T-cell (primary cell): ENCODE measurements around the gene SPATS2. TPM values are rescaled to one million over a fixed set of nuclear protein-coding genes. Genes with fewer than 3 reads are reported as not detected.

Experiments used
- ATAC-seq, 4 experiments: fragments of 200-7000 bp in 3 of 4; fragments of 150-1000 bp in 1 of 4; cut with Tn5 transposase; replicated peaks in 1 of 4; 1 replicate in 3 of 4; 2 replicates in 1 of 4; pipeline ENCODE4 v1.10.0; 2021; ENCODE audit warnings: moderate library complexity in 3 of 4, mild to moderate bottlenecking in 2 of 4, moderate number of reproducible peaks in 1 of 4
- CTCF ChIA-PET, 2 donors: fragments of 300-600 bp; sonication (Branson Sonifier 250); formaldehyde crosslinking; loops; one replicate each; lab custom pipeline; 2022; ENCODE audit warnings: antibody characterized with exemption in 2 of 2; lab: Charles Lee
- POLR2A ChIA-PET, 2 donors: fragments of 300-600 bp; sonication (Branson Sonifier 250); formaldehyde crosslinking; loops; one replicate each; lab custom pipeline; 2022; ENCODE audit warnings: antibody characterized with exemption in 2 of 2; lab: Charles Lee
- DNase-seq, 35 experiments: peaks; one replicate each; pipeline versions ENCODE4 v3.0.0 to v3.0.0-alpha.2; 2013 to 2023
- H3K27ac ChIP-seq: one replicate; pipeline ENCODE4 v1.5.1; 2013; ENCODE audit warnings: low read length
- H3K27me3 ChIP-seq, 2 experiments: replicated peaks in 1 of 2; 1 replicate in 1 of 2; 2 replicates in 1 of 2; pipeline versions ENCODE4 v1.6.1 to v1.7.0; 2013; ENCODE audit warnings: low read length in 1 of 2, mixed read lengths in 1 of 2; ENCODE audit not compliant: control insufficient read depth in 2 of 2, insufficient read depth in 2 of 2; ENCODE audit errors: extremely low read depth in 1 of 2
- H3K36me3 ChIP-seq, 2 donors: 1 replicate in 1 of 2; 2 replicates in 1 of 2; pipeline versions ENCODE4 v1.6.1 to v1.7.0; 2013; ENCODE audit warnings: low read length in 1 of 2; ENCODE audit not compliant: control insufficient read depth in 2 of 2, insufficient read depth in 1 of 2; ENCODE audit errors: extremely low read depth in 1 of 2
- H3K4me1 ChIP-seq, 2 experiments: 1 replicate in 1 of 2; 2 replicates in 1 of 2; pipeline versions ENCODE4 v1.6.1 to v1.7.0; 2013; ENCODE audit warnings: low read length in 2 of 2, mixed read lengths in 1 of 2; ENCODE audit not compliant: insufficient read depth in 2 of 2, control insufficient read depth in 1 of 2; ENCODE audit errors: extremely low read depth in 1 of 2
- H3K4me3 ChIP-seq, 2 donors: 1 replicate in 1 of 2; 2 replicates in 1 of 2; pipeline versions ENCODE4 v1.5.1 to v1.7.0; 2013; ENCODE audit warnings: mild to moderate bottlenecking in 2 of 2, low read length in 1 of 2, moderate library complexity in 1 of 2; ENCODE audit not compliant: control insufficient read depth in 1 of 2; ENCODE audit errors: extremely low read depth in 1 of 2
- H3K9me3 ChIP-seq: 2 replicates; pipeline ENCODE4 v1.7.0; 2013
- H3K27ac Mint-ChIP-seq, 2 donors: one replicate each; pipeline ENCODE4 v1.8.0; 2020 to 2021; ENCODE audit warnings: mild to moderate bottlenecking in 2 of 2, mixed read lengths in 2 of 2
- H3K27me3 Mint-ChIP-seq, 2 donors: one replicate each; pipeline ENCODE4 v1.8.0; 2021 to 2022; ENCODE audit warnings: mixed read lengths in 2 of 2
- H3K36me3 Mint-ChIP-seq: one replicate; pipeline ENCODE4 v1.8.0; 2021; ENCODE audit warnings: mixed read lengths
- H3K4me1 Mint-ChIP-seq, 3 donors: one replicate each; pipeline ENCODE4 v1.8.0; 2020 to 2022; ENCODE audit warnings: mixed read lengths in 3 of 3, mild to moderate bottlenecking in 1 of 3
- H3K4me3 Mint-ChIP-seq, 3 donors: one replicate each; pipeline ENCODE4 v1.8.0; 2020 to 2022; ENCODE audit warnings: mild to moderate bottlenecking in 3 of 3, mixed read lengths in 3 of 3, moderate library complexity in 3 of 3
- H3K9me3 Mint-ChIP-seq, 3 donors: one replicate each; pipeline ENCODE4 v1.8.0; 2020 to 2022; ENCODE audit warnings: mixed read lengths in 3 of 3
- WGBS: methylation state at CpG from one replicate; pipeline ENCODE4 v1.1.5; 2013; ENCODE audit warnings: missing lambda C conversion rate; ENCODE audit not compliant: insufficient coverage; 5-methylcytosine and 5-hydroxymethylcytosine counted together
- total RNA-seq, 35 experiments: library from RNA in 6 of 35; stranded (reverse) in 6 of 35; fragments of 120-200 nt in 1 of 35; gene quantifications; one replicate each; pipeline versions ENCODE4 v1.2.1 to v1.2.4 and lab custom pipeline; 2013 to 2026

Gene SPATS2
- total RNA-seq, 5 donors from 2014 or later (not counting 1 experiment from before 2014, with no cell fraction given): 5.4 to 11.4 (median 7.4) TPM

DNA sequence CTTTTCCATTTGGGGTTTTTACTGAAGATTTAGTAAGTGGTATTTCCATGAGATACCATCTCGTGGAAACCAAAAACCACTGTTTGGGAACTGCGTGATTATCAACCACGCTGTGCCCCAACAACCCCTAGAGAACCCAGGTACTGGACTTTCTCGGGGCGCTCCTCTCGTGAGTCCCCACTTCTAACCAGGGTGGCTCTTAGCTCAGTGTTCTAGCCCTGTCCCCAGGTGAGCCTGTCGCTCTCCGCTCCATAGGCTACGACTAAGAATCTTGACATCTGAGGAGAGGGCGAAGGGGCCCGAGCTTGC lies 200.0 kb downstream of the SPATS2 start:
- Histone ChIP-seq H3K4me3 (peak overlapping the region; percentile 71 to 97), H3K27me3 (no peaks in the 10 kb centered on the region), H3K9me3 (no peaks in the 10 kb centered on the region), H3K4me1 (peaks cover 16 to 51% of the 10 kb centered on the region in 2 experiments), H3K36me3 (peaks cover 5 to 28% of the 10 kb centered on the region in 2 donors), H3K27ac (peak overlapping the region; percentile 92)
- Mint-ChIP-seq H3K4me3 (peak overlapping the region; percentile 98 to 100 (median 99)), H3K27me3 (no peaks in the 10 kb centered on the region), H3K9me3 (no peaks in the 10 kb centered on the region), H3K36me3 (peaks cover 17% of the 10 kb centered on the region), H3K27ac (peak overlapping the region; percentile 99 to 100), H3K4me1 (peaks cover 54 to 71% (median 58%) of the 10 kb centered on the region in 3 donors)
- 2% methylated on average over 11 of the region's 11 CpGs for WGBS
- ChIA-PET CTCF (interaction anchor here in 1 of 2 donors (0.6 kb wide), 1 partner anchor 209 kb away, joined by 3 read pairs; no protein-coding TSS in a partner anchor), POLR2A (interaction anchor here in 1 of 2 donors (0.5 kb wide), 1 partner anchor 12 kb away, joined by 4 read pairs; no protein-coding TSS in a partner anchor)
- DNase-seq: peak in 1 of 35 experiments; percentile 11
- ATAC-seq: peak; percentile 8 to 14 (median 12)

DNA sequence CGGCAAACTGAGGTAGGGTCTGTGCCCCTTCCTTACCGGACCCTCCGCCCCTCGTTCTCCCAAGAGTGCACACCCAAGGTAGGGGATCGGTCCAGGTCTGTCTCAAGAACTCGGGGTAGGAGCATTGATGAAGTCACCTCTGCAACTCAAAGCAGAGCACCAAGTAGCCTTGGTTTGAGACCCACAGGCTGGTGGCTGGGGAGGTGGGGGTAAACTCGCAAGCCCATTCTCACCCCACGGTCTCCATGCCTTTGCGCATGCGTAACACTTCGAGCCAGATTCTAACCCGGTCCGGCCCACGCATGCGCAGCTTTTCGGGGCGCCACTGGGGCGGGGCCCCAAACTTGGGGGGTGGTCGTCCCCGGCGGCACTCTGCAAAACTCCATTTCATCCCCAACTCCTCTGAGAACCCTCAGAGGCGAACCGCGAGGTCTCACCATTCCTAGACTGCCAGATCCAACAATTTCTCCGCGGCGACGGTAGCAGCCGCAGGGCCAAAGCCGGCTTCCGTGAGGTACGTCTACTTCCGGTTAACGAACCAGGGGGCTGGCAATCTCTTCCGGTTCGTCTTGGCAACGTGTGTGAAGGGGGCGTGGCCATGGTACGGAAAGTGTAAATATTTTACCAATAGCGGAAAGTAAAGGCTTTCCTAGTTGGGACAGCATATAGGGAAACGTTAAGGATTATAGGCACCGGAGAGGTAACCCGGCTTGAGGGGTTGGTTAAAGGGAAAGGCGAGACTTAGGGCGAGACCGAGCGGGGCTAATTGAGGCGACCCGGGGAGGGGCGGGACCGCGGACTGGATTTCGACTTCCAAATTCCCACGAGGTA lies 200.6 kb downstream of the SPATS2 start, which contains the start of gene MCRS1:
Gene MCRS1 (minus strand): TSS at position 532 of the 831 bp plus-strand sequence. CDS start 1,411 bp downstream, outside the sequence.
- no peaks in the 10 kb centered on the region for H3K27me3 ChIP-seq
- 0% methylated on average over 47 of the region's 54 CpGs for WGBS
- ATAC-seq (peak; percentile 88 to 93 (median 90)), DNase-seq (peak; percentile 76 to 94 (median 85))
- Mint-ChIP-seq H3K4me1 (peaks cover 54 to 71% (median 58%) of the 10 kb centered on the region in 3 donors), H3K27me3 (no peaks in the 10 kb centered on the region), H3K36me3 (peaks cover 11% of the 10 kb centered on the region), H3K27ac (peak within 1 kb of the TSS; percentile 99 to 100), H3K9me3 (no peaks in the 10 kb centered on the region), H3K4me3 (peak within 1 kb of the TSS; percentile 98 to 100 (median 99))
- H3K4me3 ChIP-seq: peak within 1 kb of the TSS; percentile 71 to 97
- peak within 1 kb of the TSS; percentile 92 for H3K27ac ChIP-seq
- CTCF ChIA-PET: interaction anchor here in 1 of 2 donors (0.6 kb wide), 1 partner anchor 209 kb away, joined by 3 read pairs; no protein-coding TSS in a partner anchor
- H3K36me3 ChIP-seq: peaks cover 5 to 22% of the 10 kb centered on the region in 2 donors
- H3K9me3 ChIP-seq: no peaks in the 10 kb centered on the region
- POLR2A ChIA-PET: no interaction called here
- H3K4me1 ChIP-seq: peaks cover 16 to 51% of the 10 kb centered on the region in 2 experiments

DNA sequence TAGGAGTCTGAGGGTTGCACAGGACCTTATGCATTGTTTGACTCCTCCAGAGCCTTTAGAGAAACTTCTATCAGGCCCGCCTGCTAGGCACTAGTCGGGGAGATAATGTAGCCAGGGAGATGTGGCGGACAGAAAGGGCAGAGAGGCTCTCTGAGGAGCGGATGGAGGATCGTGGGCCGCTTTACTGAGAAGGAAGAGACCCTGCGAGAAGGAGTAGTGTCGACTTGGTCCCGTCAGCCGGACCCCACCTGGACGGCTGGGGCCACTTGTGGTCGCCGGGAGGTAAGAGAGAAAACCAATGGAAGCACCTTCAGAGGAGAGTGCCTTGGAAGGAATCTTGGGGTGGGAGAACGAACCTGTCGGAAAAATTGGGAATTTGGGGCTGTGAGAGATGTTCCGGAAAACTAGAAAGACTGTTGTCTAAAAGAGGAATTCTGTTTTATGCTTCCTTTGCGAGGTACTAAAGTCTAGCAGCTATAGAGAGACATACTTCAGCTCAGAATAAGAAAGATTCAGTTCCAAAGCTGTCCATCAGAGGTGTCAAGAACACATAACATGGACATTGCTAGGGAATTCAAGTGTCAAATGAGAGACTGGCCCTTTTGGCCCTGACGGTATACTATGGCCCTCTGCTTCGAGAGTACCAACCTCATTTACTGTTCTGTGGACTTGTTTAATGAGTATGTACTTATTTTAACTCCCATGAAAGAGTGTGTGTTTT lies 201.3 kb downstream of the SPATS2 start:
- Histone ChIP-seq H3K36me3 (peaks cover under 1 to 14% of the 10 kb centered on the region in 2 donors), H3K9me3 (no peaks in the 10 kb centered on the region), H3K4me3 (peak overlapping the region; percentile 71 to 97), H3K4me1 (peaks cover 16 to 51% of the 10 kb centered on the region in 2 experiments), H3K27me3 (no peaks in the 10 kb centered on the region), H3K27ac (no peak overlapping the region)
- DNase-seq (no peak), ATAC-seq (peak; percentile 16 to 38 (median 28))
- H3K27ac Mint-ChIP-seq: peak overlapping the region; percentile 99 to 100
- POLR2A ChIA-PET: interaction anchor here (0.6 kb wide), 3 partner anchors 28 to 277 kb away, joined by 4 read pairs; no protein-coding TSS in a partner anchor
- H3K4me1 Mint-ChIP-seq: peaks cover 54 to 69% (median 58%) of the 10 kb centered on the region in 3 donors
- peak overlapping the region; percentile 98 to 100 (median 99) for H3K4me3 Mint-ChIP-seq
- H3K36me3 Mint-ChIP-seq: peaks cover 13% of the 10 kb centered on the region
- CTCF ChIA-PET: no interaction called here
- H3K27me3 Mint-ChIP-seq: no peaks in the 10 kb centered on the region
- 0% methylated on average over 15 of the region's 19 CpGs for WGBS
- H3K9me3 Mint-ChIP-seq: no peaks in the 10 kb centered on the region

Other genes with a start within 250 kb of the SPATS2 start
- gene TUBA1B, start 236.1 kb upstream of the SPATS2 start, total RNA-seq: 100 to 1,000 TPM; 167 to 232 (median 205) TPM
- 100 to 1,000 TPM in 3 of 5 donors, 10 to 100 TPM in 2; 89.3 to 310 (median 100) TPM for gene TUBA1A, start 178.4 kb upstream of the SPATS2 start, total RNA-seq
- 10 to 100 TPM; 16.4 to 53.7 (median 48.4) TPM for gene TUBA1C, start 102.4 kb upstream of the SPATS2 start, total RNA-seq
- gene PRPH, start 72.3 kb upstream of the SPATS2 start, total RNA-seq: not detected
- 1 to 10 TPM in 4 of 5 donors, under 1 TPM in 1; 0.98 to 1.9 (median 1.3) TPM for gene TROAP, start 44.2 kb upstream of the SPATS2 start, total RNA-seq
- not detected for gene C1QL4, start 30.3 kb upstream of the SPATS2 start, total RNA-seq
- under 1 TPM in 1 of 5 donors, not detected in 4; 0.07 TPM for gene DNAJC22, start 20.6 kb upstream of the SPATS2 start, total RNA-seq
- gene KCNH3, start 171.6 kb downstream of the SPATS2 start, total RNA-seq: 1 to 10 TPM; 3.4 to 8.0 (median 5.5) TPM
- gene MCRS1, start 200.7 kb downstream of the SPATS2 start, total RNA-seq: 10 to 100 TPM; 66.1 to 89.0 (median 85.7) TPM
- gene FAM186B, start 238.2 kb downstream of the SPATS2 start, total RNA-seq: under 1 TPM in 4 of 5 donors, not detected in 1; 0.32 to 0.65 (median 0.34) TPM